GM12865 (cell line): ENCODE measurements around the gene CUEDC2.

Experiments used
- DNase-seq: peaks from one replicate; pipeline ENCODE4 v3.0.0; 2010; ENCODE audit warnings: low read depth
- H3K4me3 ChIP-seq: 2 replicates; pipeline ENCODE4 v1.5.1; 2011; ENCODE audit warnings: mild to moderate bottlenecking, low read depth, low read length, control low read depth
- TF ChIP-seq, protein P1 (sequence below): IDR thresholded peaks from 2 replicates; pipeline ENCODE4 v1.5.1; 2011; ENCODE audit warnings: low read length, control low read depth, low read depth, inconsistent platforms; ENCODE audit not compliant: insufficient read depth; ENCODE audit errors: missing control alignments

Gene CUEDC2

DNA sequence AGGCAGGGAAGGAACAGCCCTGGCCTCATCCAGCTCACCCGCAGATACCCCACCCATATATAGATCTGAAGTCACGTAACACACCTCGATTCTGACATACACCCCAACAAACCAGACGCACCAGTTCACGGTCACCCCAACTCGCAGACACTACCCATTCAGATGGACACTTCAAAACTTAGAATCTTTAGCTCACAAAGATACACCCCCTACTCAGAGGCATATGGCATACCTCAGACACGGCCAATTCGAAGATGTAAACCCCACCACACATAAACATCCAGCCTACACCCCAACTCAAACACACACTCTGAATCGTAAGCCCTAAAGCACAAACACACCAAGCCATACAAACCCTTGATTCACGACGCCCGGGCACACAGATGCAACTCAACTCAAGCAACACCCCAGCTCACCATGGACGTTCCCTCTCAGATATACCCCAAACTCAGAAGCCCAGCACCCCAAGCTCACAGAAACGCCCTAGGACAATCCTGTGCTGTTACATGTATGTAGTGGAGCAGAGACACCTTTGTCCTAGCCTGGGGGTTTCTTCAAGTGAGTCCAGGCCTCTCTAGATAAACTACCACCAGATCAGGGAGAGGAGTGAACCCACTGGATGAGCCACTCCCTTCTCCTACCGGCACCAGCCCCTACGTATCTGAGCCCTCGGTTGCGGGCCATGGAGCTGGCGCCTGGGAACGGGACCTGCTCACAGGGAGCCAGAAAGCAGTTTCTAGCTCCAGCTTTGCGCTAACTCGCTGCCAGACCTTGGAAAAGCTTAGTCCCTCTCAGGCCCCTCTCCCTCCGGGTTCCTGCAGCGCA lies 22.6 kb downstream of the CUEDC2 start:
- TF ChIP-seq, protein P1, sequence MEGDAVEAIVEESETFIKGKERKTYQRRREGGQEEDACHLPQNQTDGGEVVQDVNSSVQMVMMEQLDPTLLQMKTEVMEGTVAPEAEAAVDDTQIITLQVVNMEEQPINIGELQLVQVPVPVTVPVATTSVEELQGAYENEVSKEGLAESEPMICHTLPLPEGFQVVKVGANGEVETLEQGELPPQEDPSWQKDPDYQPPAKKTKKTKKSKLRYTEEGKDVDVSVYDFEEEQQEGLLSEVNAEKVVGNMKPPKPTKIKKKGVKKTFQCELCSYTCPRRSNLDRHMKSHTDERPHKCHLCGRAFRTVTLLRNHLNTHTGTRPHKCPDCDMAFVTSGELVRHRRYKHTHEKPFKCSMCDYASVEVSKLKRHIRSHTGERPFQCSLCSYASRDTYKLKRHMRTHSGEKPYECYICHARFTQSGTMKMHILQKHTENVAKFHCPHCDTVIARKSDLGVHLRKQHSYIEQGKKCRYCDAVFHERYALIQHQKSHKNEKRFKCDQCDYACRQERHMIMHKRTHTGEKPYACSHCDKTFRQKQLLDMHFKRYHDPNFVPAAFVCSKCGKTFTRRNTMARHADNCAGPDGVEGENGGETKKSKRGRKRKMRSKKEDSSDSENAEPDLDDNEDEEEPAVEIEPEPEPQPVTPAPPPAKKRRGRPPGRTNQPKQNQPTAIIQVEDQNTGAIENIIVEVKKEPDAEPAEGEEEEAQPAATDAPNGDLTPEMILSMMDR = no peak
- H3K4me3 ChIP-seq = no peak overlapping the region
- DNase-seq = no peak

DNA sequence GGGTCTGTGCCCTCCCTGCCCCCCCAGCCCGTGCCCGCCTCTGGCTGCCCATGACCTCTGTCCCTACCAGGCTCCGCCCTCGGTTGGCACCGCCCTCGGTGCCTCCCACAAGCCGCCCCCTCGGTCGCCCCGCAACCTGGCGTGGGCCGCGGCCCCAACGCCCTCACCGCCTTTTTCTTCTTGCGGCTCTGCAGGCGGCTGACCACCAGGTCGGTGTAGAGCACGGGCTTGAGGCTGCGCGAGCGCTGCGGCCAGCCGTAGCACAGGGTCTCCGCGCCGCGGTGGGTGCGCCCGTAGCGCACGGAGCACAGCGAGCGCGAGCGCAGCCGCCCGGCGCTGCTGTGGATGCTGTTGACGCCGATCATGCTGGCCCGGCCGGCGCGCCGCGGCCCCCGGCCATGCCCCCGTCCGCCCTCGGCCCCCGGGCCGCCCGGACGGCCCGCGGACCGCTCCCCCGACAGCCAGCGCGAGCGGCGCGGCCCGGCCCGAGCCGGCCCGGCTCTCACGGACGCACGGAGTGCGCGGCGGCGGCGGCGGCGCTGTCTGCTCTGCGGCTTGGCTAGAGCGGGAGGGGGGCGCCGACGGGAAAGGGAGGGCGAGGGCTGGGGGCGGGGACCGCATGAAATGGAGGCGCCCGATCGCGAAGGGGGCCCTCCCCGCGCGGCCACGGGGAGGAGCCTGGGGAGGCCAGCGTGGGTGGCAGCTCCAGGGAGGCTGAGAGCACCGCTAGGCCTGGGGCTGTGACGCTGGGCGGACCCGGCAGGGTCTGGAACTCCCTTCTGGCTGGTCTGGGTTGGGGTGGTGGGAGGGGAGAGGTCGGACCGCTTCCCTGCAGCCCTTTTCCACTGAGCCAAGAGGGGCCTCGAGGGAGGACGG lies 23.4 kb downstream of the CUEDC2 start:
- no peak overlapping the region; the same call in 1 of the 2 replicates for H3K4me3 ChIP-seq
- TF ChIP-seq, protein P1 = no peak
- DNase-seq = no peak

GRCh38 chr10:102408131-102408727 lies 24.1 kb downstream of the CUEDC2 start:
- no peak overlapping the region for H3K4me3 ChIP-seq
- TF ChIP-seq, protein P1 = no peak
- DNase-seq = no peak

DNA sequence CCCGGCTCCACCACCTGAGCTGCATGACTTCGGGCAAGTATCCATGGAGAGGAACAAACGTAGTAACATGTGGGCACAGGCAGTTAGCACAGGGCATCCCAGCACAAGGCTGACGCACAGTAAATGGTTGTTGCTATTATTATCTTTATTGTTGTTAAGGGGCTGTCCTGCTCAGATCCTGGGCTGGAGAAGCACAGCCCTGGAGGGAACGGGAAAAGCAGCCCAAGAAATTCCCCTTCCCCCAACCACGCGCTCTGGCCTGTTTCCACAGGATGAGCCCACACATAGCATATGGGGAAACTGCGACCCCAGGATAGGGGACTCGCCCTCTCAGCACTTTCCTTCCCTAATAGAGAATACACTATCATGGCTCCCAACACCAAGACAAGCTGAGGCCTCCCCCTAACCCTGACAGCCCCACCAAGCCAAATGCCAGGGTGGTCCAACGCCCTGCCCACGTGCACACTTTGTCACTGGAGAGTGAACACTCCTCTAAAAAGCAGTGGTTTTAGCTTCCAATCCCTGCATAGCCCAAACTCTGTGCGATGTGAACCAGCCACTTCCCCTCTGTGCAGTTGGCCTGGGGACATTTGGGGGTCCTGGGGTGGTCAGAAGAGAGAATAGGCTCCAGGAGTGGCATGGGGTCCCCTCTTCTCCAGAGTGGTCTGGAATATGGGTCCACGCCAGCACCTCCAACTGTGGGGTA lies 24.8 kb downstream of the CUEDC2 start:
- DNase-seq = no peak
- no peak overlapping the region for H3K4me3 ChIP-seq
- TF ChIP-seq, protein P1 = no peak

DNA sequence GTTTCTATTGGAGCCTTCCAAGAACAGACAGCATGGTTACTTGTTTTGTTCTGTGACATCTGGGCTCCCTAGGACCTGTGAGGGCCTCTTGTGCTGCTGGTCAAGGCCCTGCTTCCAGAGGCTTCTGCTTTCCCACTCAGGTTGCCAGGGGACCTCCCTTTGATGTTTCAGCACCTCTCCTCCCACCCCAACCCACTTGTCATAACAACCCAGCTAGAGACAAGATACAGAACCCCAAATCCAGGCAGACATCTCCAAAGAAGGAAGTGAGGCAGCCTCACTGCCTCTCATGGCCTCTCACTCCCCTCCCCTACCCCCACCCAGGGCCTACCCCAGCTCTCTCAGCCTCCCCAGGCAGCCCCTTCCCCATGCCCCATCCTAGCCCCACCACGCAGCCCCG lies 25.6 kb downstream of the CUEDC2 start:
- no peak for DNase-seq
- TF ChIP-seq, protein P1 = no peak
- H3K4me3 ChIP-seq = no peak overlapping the region

- TF ChIP-seq, protein P1 = no peak
- DNase-seq = no peak
- H3K4me3 ChIP-seq = no peak overlapping the region
Measured at GRCh38 chr10:102405632-102406031, 26.7 kb downstream of the CUEDC2 start.
